Neural cell (in vitro differentiated cells): Measurements from ENCODE around the gene AMIGO3.

Experiments used
- CTCF ChIP-seq: fragments of 450-650 bp; IDR thresholded peaks from 2 replicates; pipeline ENCODE4 v1.5.1; 2014; ENCODE audit warnings: antibody characterized with exemption, mild to moderate bottlenecking, moderate library complexity; ENCODE audit not compliant: poor library complexity, severe bottlenecking
- EP300 ChIP-seq: fragments of 450-650 bp; conservative IDR thresholded peaks from 2 replicates; pipeline ENCODE4 v1.6.1; 2014; ENCODE audit warnings: antibody characterized with exemption, mild to moderate bottlenecking, moderate library complexity; ENCODE audit not compliant: poor library complexity, severe bottlenecking
- EZH2 ChIP-seq: fragments of 200-600, 300-800 bp; shearing (Covaris generic), sonication (generic); IDR thresholded peaks from 2 replicates; pipeline ENCODE4 v1.6.1; 2014; ENCODE audit warnings: antibody characterized with exemption, low read length, borderline replicate concordance, mild to moderate bottlenecking; ENCODE audit not compliant: insufficient read depth, poor library complexity, severe bottlenecking
- MXI1 ChIP-seq: fragments of 450-650 bp; conservative IDR thresholded peaks from 2 replicates; pipeline ENCODE4 v1.6.1; 2014; ENCODE audit warnings: antibody characterized with exemption, mild to moderate bottlenecking; ENCODE audit not compliant: poor library complexity, severe bottlenecking
- POLR2AphosphoS5 ChIP-seq: IDR thresholded peaks from 2 replicates; pipeline ENCODE4 v1.6.1; 2012
- RAD21 ChIP-seq: fragments of 450-650 bp; conservative IDR thresholded peaks from 2 replicates; pipeline ENCODE4 v1.6.1; 2014; ENCODE audit warnings: antibody characterized with exemption, mild to moderate bottlenecking, moderate library complexity
- SMC3 ChIP-seq: fragments of 450-650 bp; conservative IDR thresholded peaks from 2 replicates; pipeline ENCODE4 v1.6.1; 2014; ENCODE audit warnings: antibody characterized with exemption, mild to moderate bottlenecking, moderate library complexity; ENCODE audit not compliant: poor library complexity
- TAF1 ChIP-seq: IDR thresholded peaks from 2 replicates; pipeline ENCODE4 v1.6.1; 2012; ENCODE audit warnings: low read depth
- TF ChIP-seq, protein P1 (sequence below): IDR thresholded peaks from 2 replicates; pipeline ENCODE4 v1.6.1; 2012; ENCODE audit warnings: borderline replicate concordance

- TF ChIP-seq, protein P1, sequence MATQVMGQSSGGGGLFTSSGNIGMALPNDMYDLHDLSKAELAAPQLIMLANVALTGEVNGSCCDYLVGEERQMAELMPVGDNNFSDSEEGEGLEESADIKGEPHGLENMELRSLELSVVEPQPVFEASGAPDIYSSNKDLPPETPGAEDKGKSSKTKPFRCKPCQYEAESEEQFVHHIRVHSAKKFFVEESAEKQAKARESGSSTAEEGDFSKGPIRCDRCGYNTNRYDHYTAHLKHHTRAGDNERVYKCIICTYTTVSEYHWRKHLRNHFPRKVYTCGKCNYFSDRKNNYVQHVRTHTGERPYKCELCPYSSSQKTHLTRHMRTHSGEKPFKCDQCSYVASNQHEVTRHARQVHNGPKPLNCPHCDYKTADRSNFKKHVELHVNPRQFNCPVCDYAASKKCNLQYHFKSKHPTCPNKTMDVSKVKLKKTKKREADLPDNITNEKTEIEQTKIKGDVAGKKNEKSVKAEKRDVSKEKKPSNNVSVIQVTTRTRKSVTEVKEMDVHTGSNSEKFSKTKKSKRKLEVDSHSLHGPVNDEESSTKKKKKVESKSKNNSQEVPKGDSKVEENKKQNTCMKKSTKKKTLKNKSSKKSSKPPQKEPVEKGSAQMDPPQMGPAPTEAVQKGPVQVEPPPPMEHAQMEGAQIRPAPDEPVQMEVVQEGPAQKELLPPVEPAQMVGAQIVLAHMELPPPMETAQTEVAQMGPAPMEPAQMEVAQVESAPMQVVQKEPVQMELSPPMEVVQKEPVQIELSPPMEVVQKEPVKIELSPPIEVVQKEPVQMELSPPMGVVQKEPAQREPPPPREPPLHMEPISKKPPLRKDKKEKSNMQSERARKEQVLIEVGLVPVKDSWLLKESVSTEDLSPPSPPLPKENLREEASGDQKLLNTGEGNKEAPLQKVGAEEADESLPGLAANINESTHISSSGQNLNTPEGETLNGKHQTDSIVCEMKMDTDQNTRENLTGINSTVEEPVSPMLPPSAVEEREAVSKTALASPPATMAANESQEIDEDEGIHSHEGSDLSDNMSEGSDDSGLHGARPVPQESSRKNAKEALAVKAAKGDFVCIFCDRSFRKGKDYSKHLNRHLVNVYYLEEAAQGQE = no peak
- no peak for TF ChIP-seq TAF1
- no peak for TF ChIP-seq CTCF
- no peak for TF ChIP-seq RAD21
- no peak for TF ChIP-seq POLR2AphosphoS5
- no peak for TF ChIP-seq EZH2
- TF ChIP-seq EP300 = no peak
- no peak for TF ChIP-seq MXI1
- no peak for TF ChIP-seq SMC3
Measured at GRCh38 chr3:49711489-49711888, 8.0 kb downstream of the AMIGO3 start.
